ENCODE results near the gene HEXB. TPM values are rescaled to one million over a fixed set of nuclear protein-coding genes. Genes with fewer than 3 reads are reported as not detected.

The HEXB gene
- total and polyA plus RNA-seq, 2 of the 13 experiments (the other 11 are each of a cell fraction or from before 2014, with no cell fraction given), result 100 to 104 TPM

DNA sequence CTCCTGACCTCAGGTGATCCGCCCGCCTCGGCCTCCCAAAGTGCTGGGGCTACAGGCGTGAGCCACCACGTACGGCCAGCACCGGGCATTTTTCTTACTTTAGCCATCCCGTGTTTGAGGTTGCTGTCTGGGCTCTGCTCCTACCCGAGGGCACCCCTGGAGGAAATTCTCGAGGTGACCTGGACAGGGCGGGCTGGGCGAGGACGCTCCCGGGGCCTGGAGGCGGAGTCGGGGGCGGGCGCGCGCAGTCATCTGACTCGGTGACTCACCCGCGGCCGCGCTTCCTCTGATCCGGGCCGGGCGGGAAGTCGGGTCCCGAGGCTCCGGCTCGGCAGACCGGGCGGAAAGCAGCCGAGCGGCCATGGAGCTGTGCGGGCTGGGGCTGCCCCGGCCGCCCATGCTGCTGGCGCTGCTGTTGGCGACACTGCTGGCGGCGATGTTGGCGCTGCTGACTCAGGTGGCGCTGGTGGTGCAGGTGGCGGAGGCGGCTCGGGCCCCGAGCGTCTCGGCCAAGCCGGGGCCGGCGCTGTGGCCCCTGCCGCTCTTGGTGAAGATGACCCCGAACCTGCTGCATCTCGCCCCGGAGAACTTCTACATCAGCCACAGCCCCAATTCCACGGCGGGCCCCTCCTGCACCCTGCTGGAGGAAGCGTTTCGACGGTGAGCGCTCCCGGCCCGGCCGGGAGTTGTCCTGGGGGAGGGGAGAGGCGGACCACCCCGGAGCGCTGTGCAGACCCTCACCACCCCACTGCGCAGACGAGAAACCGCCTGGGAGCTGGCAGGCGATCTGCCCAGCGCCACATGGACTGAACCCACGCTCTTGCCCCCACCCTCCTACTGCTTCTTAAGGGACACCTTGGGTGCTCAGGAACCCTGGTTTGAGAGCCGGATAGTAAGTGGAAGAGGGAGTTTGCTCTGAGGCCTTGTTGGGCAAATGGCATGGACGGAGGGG is at the start of gene HEXB (continued):
- TF ChIP-seq TBX3 (IDR thresholded peaks at IDR 0.05; ENCODE audit: borderline replicate concordance), result no peak
- TF ChIP-seq, protein P1, sequence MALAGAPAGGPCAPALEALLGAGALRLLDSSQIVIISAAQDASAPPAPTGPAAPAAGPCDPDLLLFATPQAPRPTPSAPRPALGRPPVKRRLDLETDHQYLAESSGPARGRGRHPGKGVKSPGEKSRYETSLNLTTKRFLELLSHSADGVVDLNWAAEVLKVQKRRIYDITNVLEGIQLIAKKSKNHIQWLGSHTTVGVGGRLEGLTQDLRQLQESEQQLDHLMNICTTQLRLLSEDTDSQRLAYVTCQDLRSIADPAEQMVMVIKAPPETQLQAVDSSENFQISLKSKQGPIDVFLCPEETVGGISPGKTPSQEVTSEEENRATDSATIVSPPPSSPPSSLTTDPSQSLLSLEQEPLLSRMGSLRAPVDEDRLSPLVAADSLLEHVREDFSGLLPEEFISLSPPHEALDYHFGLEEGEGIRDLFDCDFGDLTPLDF (CRISPR knock-in tag; IDR thresholded peaks at IDR 0.05), result peak; percentile 77
- TF ChIP-seq ZBTB38 (CRISPR knock-in tag; IDR thresholded peaks at IDR 0.05), result peak; percentile 79; the same call in 1 of the 2 replicates
- peak; percentile 83; the same call in 1 of the 2 replicates for TF ChIP-seq ZNF772 (CRISPR knock-in tag; IDR thresholded peaks at IDR 0.05)
- peak; percentile 27; the same call in 1 of the 2 replicates for TF ChIP-seq ZSCAN20 (CRISPR knock-in tag; IDR thresholded peaks at IDR 0.05; ENCODE audit: borderline replicate concordance)
- peak; percentile 58; the same call in 1 of the 2 replicates for TF ChIP-seq ZNF780A (CRISPR knock-in tag; IDR thresholded peaks at IDR 0.05)
- TF ChIP-seq TCF7L2 (IDR thresholded peaks at IDR 0.05; ENCODE audit: low read depth, low read length), result no peak
- TF ChIP-seq ZNF207 (IDR thresholded peaks at IDR 0.05; ENCODE audit: borderline replicate concordance), result no peak
- TF ChIP-seq YEATS2 (CRISPR knock-in tag; IDR thresholded peaks at IDR 0.05; ENCODE audit: borderline replicate concordance), result no peak
- peak; percentile 61; the same call in 1 of the 2 replicates for TF ChIP-seq POLR2AphosphoS5 (IDR thresholded peaks at IDR 0.05; ENCODE audit: low read depth, low read length)
- peak; percentile 69 for TF ChIP-seq ZNF883 (CRISPR knock-in tag; IDR thresholded peaks at IDR 0.05; ENCODE audit: not compliant biosample characterization)
- no peak for TF ChIP-seq ELF4 (CRISPR knock-in tag; IDR thresholded peaks at IDR 0.05; ENCODE audit: borderline replicate concordance)
- TF ChIP-seq DMAP1 (CRISPR knock-in tag; IDR thresholded peaks at IDR 0.05), result no peak
- TF ChIP-seq HMGA1 (CRISPR knock-in tag; conservative IDR thresholded peaks at IDR 0.05), result no peak
- TF ChIP-seq, protein P2, sequence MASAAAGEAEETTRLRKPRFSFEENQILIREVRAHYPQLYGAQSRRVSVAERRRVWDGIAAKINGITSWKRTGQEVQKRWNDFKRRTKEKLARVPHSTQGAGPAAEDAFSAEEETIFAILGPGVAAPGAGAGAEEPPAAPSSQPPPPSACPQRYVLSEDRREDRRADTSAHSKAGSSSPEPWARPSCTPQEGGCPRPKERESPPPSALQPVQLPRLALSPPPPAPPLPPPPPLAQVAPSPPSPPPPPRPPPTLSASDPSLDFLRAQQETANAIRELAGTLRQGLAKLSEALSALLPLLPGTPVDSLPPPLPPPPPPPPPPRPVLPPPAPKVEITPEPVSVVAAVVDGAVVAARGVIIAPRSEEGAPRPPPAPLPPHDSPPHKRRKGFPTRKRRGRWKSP (CRISPR knock-in tag; IDR thresholded peaks at IDR 0.05), result no peak
- peak; percentile 90 for TF ChIP-seq ZFY (CRISPR knock-in tag; IDR thresholded peaks at IDR 0.05)
- no peak for TF ChIP-seq SMARCE1 (IDR thresholded peaks at IDR 0.05; ENCODE audit: borderline replicate concordance)
- TF ChIP-seq ZNF282 (IDR thresholded peaks at IDR 0.05; ENCODE audit: partially characterized antibody), result no peak
- TF ChIP-seq ELF3 (CRISPR knock-in tag; IDR thresholded peaks at IDR 0.05), result peak; percentile 64; the same call in 1 of the 2 replicates
- TF ChIP-seq, protein P3, sequence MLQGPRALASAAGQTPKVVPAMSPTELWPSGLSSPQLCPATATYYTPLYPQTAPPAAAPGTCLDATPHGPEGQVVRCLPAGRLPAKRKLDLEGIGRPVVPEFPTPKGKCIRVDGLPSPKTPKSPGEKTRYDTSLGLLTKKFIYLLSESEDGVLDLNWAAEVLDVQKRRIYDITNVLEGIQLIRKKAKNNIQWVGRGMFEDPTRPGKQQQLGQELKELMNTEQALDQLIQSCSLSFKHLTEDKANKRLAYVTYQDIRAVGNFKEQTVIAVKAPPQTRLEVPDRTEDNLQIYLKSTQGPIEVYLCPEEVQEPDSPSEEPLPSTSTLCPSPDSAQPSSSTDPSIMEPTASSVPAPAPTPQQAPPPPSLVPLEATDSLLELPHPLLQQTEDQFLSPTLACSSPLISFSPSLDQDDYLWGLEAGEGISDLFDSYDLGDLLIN (CRISPR knock-in tag; IDR thresholded peaks at IDR 0.05; ENCODE audit: borderline replicate concordance), result no peak; the same call in 1 of the 2 replicates
- TF ChIP-seq, protein P4, sequence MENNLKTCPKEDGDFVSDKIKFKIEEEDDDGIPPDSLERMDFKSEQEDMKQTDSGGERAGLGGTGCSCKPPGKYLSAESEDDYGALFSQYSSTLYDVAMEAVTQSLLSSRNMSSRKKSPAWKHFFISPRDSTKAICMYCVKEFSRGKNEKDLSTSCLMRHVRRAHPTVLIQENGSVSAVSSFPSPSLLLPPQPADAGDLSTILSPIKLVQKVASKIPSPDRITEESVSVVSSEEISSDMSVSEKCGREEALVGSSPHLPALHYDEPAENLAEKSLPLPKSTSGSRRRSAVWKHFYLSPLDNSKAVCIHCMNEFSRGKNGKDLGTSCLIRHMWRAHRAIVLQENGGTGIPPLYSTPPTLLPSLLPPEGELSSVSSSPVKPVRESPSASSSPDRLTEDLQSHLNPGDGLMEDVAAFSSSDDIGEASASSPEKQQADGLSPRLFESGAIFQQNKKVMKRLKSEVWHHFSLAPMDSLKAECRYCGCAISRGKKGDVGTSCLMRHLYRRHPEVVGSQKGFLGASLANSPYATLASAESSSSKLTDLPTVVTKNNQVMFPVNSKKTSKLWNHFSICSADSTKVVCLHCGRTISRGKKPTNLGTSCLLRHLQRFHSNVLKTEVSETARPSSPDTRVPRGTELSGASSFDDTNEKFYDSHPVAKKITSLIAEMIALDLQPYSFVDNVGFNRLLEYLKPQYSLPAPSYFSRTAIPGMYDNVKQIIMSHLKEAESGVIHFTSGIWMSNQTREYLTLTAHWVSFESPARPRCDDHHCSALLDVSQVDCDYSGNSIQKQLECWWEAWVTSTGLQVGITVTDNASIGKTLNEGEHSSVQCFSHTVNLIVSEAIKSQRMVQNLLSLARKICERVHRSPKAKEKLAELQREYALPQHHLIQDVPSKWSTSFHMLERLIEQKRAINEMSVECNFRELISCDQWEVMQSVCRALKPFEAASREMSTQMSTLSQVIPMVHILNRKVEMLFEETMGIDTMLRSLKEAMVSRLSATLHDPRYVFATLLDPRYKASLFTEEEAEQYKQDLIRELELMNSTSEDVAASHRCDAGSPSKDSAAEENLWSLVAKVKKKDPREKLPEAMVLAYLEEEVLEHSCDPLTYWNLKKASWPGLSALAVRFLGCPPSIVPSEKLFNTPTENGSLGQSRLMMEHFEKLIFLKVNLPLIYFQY (CRISPR knock-in tag; IDR thresholded peaks at IDR 0.05; ENCODE audit: borderline replicate concordance), result peak; percentile 89; the same call in 1 of the 2 replicates
- no peak for TF ChIP-seq EZH2 (conservative IDR thresholded peaks at IDR 0.05; ENCODE audit: low read depth, low read length)
- TF ChIP-seq ZNF34 (CRISPR knock-in tag; IDR thresholded peaks at IDR 0.05; ENCODE audit: borderline replicate concordance), result no peak

All from HepG2 (cell line).